ENCODE measurements around the gene CA9.

CA9 gene

DNA sequence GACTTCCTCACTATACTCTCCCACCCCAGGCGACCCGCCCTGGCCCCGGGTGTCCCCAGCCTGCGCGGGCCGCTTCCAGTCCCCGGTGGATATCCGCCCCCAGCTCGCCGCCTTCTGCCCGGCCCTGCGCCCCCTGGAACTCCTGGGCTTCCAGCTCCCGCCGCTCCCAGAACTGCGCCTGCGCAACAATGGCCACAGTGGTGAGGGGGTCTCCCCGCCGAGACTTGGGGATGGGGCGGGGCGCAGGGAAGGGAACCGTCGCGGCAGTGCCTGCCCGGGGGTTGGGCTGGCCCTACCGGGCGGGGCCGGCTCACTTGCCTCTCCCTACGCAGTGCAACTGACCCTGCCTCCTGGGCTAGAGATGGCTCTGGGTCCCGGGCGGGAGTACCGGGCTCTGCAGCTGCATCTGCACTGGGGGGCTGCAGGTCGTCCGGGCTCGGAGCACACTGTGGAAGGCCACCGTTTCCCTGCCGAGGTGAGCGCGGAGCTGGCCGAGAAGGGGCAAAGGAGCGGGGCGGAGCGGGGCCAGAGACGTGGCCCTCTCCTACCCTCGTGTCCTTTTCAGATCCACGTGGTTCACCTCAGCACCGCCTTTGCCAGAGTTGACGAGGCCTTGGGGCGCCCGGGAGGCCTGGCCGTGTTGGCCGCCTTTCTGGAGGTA lies 2.1 kb downstream of the CA9 start:
- DNase-seq: peak in 2 of 5 experiments; percentile 28 to 32

DNA sequence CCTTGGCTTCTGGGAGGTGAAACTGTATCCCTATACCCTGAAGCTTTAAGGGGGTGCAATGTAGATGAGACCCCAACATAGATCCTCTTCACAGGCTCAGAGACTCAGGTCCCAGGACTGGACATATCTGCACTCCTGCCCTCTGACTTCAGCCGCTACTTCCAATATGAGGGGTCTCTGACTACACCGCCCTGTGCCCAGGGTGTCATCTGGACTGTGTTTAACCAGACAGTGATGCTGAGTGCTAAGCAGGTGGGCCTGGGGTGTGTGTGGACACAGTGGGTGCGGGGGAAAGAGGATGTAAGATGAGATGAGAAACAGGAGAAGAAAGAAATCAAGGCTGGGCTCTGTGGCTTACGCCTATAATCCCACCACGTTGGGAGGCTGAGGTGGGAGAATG lies 5.4 kb downstream of the CA9 start:
- no peak for DNase-seq

DNA sequence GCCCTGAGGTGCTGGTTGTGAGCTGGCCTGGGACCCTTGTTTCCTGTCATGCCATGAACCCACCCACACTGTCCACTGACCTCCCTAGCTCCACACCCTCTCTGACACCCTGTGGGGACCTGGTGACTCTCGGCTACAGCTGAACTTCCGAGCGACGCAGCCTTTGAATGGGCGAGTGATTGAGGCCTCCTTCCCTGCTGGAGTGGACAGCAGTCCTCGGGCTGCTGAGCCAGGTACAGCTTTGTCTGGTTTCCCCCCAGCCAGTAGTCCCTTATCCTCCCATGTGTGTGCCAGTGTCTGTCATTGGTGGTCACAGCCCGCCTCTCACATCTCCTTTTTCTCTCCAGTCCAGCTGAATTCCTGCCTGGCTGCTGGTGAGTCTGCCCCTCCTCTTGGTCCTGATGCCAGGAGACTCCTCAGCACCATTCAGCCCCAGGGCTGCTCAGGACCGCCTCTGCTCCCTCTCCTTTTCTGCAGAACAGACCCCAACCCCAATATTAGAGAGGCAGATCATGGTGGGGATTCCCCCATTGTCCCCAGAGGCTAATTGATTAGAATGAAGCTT lies 6.1 kb downstream of the CA9 start:
- DNase-seq: no peak

DNA sequence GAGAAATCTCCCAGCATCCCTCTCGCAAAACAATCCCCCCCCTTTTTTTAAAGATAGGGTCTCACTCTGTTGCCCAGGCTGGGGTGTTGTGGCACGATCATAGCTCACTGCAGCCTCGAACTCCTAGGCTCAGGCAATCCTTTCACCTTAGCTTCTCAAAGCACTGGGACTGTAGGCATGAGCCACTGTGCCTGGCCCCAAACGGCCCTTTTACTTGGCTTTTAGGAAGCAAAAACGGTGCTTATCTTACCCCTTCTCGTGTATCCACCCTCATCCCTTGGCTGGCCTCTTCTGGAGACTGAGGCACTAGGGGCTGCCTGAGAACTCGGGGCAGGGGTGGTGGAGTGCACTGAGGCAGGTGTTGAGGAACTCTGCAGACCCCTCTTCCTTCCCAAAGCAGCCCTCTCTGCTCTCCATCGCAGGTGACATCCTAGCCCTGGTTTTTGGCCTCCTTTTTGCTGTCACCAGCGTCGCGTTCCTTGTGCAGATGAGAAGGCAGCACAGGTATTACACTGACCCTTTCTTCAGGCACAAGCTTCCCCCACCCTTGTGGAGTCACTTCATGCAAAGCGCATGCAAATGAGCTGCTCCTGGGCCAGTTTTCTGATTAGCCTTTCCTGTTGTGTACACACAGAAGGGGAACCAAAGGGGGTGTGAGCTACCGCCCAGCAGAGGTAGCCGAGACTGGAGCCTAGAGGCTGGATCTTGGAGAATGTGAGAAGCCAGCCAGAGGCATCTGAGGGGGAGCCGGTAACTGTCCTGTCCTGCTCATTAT lies 6.8 kb downstream of the CA9 start:
- DNase-seq: no peak

DNA sequence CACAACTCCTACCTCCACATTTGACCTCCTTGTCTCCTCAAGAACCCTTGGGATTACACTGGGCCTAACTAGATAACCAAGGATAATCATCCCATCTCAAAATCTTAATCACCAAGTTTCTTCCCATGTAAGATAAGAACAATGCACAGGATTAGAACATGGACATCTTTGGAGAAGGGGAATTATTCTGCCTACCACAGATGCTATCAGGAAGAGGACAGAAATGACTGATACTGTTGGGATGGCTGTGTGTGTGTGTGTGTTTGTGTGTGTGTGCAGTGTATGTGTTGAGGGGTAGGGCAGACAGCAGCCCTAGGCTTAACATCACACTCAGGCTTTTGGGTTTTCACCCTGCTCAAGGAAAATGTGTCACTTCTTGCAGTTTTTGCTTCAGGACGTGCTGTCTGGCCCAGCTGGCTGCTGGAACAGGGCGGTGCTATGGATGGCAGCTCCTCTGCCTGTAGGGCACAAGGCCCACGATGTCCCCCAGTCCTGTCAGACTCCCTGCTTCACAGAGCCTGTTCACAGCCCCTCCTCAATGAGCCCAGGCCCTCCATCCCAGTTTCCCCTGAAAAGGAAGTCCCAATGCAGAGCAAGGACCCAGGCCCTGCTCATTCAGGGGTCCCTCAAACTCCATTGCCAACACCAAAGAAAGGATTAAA lies 7.7 kb downstream of the CA9 start:
- no peak for DNase-seq

DNA sequence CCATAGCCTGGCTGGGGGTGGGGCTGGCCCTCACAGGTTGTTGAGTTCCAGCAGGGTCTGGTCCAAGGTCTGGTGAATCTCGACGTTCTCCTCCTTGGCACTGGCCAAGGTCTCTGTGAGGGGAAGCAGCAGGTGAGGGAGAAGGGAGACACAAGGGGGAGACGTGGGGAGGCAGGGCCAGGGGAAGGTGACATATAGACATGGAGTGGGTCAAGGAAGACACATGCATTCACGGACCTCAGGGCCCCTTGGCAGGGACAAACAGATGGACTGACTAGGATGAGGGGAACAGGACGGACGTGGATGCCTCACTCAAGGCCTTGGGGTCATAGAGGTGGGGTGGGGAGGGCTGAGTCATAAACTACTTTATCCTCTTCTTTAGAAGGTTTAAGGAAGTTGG lies 8.3 kb downstream of the CA9 start:
- no peak for DNase-seq

DNA sequence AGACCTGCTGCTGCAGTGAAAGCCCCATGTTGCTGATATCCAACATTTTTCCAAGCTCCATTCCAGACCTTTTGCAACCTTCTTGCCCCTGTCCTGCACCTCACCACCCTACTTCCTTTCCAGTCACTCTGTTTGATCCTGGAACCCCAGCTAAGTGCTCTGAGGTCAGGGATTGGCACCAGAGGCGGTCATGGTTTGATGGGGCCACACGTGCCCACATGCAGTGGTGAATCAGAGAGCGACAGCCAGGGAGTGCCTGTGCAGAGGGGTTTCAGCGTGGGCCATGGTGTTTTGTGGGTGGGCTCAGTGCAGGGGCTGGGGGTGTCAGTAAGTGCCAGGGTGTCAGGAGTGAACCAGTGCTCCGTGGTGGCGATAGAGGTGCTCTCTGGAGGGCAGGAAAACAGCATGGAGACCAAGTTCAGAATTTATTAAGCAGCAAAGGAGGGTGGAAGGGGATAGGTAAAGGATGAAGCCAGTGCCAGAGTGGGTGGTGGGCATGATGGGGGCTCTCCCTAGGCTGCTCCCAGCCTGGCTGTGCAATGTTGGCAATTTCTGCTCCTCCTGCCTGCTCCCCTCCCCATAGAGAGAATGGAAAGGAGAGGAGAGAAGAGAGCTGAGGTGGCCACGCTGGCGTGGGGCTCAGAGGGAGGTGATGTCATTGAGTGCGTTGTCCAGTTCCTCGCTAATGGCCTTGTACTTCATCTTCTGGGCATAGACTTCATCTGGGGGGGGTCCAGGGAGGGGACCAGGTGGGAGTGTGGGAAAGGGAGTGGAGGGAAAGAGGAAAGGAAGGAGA lies 9.0 kb downstream of the CA9 start:
- no peak for DNase-seq

DNA sequence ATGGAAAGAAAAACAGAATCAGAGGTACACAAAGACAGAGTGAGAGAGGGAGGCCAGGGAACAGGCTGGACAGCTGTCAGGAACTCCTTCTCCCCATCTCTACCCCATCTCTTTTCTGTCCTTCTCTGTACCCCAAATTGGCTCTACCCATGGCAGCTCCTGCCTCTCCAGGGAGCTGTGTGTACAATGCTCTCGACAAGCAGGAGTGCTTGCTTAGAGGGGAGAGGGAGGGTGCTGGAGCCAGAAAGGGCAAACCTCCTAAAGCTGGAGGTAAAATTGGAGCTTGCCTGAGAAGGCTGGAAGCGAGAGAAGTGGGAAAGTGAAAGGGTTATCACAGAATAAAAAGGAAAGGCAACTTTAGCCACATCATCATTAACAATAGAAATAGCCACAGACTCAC lies 9.6 kb downstream of the CA9 start:
- DNase-seq: no peak

DNA sequence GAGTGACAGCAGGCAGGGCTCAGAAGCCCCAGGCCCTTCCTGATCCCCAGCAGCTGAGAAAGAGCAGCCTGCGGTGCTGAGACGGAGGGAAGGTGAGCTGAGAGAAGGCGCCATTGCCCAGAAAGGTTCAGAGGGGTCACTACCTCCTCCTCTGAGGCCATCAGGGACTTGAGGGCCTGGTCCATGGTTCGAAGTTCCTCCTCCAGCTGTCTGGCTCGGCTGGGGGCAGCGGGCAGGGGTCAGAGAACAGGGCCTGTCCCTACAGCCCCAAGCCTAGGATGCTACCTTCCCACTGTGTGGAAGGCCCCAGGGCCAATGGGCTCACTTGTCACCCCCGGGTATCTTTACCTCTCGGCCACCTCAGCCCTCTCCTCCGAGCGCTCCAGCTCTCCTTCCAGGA lies 11.2 kb downstream of the CA9 start:
- DNase-seq: no peak

DNA sequence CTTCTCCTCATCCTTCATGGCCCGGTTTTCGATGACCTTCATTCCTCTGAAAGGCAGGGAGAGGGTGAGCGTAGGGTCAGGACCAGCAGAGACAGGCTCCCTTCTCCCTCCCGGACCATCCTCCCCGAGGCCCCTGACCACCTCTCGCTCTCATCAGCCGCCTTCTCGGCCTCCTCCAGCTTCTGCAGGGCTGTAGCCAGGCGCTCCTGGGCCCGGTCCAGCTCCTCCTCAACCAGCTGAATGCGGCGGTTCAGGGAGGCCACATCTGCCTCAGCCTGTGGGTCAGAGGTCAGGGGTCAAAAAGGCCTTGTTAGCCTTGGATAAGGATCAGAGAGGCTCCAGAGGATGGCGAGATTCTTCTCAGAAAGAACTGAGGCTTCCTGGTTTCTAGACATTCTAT lies 11.8 kb downstream of the CA9 start:
- no peak for DNase-seq

DNA sequence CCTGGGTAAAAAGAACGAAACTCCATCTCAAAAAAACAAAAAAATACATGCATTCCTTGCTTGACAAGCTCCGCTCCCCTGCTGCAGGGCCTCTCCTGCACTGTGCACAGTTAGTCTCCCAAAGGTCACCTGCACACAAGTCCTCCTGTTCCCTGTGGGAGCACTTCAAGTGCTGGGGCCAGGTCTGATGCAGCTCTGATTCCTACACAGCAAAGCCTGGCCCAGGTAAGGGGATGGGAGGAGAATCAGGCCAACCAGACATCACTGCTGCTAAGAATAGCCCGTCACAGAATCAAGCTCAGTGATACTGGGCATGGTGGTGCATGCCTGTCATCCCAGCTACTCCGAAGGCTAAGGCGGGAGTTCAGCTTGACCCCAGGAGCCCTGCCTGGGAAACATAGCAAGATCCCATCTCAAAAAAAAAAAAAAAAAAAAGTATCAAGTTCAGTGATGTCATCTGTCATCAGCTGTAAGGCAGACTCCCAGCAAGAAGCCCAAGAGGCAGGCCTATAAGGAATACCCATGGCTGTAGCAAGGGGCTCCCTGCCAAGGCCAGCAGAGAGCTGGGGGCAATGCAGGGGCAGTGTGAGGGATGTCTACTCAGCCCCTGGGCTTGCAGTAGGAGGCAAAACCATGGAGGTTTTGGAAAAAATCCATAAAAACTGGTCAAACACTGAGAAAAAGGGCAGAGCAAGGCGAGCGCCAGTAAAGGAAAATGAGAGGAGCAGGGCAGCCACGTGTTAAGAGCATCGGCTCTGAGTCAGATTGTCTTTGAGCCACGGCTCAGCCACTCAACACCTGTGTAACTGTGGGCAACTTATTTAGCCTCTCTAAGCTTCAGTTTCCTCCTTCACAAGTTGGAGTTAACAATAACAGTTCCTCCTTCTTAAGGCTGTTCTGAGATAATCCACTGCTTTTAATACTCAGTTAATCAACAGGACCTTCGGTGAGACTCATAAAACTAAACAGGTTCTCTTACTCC lies 12.8 kb downstream of the CA9 start:
- no peak for DNase-seq

DNA sequence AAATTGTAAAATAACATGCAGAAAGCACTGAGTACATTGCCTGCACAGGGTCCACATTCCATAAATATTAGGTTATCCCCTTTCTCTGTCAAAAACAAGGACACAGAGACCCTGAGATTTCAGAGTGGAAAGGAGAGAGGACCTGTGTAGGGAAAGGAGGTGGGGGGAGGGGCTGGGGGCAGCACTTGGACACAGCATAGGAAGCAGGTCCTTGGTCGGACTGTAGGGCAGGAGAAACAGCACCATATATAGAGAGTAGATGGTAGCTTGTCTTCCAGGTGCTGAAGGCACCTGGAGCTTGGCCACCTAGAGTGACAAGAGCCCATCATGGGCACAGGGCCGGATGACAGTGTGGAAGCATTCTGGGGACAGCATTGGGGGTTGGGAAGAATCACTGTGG lies 13.6 kb downstream of the CA9 start:
- no peak for DNase-seq

DNA sequence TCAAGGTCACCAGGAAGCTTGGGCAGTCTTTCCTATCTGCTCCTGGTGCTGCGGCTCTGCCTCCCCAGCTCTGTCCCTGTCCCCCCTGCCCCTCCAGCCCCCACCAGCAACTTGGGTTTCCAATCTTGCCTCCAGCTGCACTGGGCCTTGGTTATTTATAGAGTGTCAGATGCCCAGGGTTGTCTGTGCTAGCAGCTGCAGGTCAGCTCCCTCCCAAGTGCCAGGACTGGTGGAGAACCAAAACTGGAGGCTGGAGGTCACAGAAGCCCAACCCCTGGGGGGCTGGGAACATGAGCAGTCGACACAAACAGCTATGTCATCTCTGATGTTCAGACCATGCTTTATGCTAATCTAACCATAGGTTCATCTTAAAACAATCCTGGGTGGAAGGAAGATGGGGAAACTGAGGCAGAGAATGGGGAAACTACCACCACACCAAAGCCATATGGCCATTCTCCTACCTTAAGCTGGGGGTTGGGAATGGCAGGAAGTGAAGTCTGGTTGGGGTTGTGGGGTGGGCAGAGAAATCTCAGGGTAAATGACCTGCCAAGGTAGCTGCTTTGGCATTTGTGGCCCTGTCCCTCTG lies 14.3 kb downstream of the CA9 start:
- DNase-seq: no peak

DNA sequence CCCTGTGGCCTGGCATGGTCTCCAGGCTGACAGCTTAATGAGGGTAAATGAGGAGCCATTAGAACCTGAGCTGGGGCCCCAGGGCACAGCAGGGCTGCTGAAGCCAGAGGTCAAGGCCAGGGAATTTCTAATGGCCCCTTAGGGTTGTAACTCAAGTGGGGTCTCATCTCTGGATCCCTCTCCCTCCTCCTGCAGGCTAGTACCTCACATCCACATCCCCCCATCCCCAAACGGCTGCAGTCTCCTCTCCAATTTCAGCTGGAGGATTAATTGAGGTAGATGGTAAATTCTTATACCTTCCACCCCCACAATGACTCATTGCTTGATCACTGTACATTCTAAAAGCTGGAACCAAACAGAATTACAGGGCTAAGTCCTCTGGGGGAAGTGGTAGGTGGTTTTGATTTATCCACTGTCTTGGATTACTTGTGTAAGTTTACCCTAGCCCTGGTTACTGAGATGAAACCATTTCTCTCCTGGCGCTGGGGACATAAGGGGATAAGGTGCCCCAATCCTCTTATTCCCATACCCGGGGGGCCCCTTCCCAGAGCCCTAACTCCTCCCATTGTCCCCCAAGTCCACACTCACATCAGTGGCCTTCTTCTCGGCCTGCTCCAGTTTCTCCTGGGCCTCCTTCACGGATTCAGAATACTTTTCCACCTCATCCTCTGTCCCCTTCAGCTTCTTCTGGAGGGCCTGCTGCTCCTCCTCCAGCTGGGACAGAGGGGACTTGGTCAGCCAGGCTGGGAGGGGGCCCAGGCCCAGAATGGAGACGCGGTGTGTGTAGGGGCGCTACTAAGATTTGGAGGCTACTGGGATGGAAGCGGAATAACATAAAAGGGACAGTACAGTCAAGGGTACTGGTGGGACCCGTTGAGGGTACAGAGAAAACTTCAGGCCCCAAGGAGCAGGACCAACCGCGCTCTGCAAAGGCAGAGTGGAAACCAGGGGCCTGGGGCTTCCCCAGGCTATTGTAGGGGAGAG lies 15.1 kb downstream of the CA9 start:
- peak in 1 of 5 experiments; percentile 53 for DNase-seq

DNA sequence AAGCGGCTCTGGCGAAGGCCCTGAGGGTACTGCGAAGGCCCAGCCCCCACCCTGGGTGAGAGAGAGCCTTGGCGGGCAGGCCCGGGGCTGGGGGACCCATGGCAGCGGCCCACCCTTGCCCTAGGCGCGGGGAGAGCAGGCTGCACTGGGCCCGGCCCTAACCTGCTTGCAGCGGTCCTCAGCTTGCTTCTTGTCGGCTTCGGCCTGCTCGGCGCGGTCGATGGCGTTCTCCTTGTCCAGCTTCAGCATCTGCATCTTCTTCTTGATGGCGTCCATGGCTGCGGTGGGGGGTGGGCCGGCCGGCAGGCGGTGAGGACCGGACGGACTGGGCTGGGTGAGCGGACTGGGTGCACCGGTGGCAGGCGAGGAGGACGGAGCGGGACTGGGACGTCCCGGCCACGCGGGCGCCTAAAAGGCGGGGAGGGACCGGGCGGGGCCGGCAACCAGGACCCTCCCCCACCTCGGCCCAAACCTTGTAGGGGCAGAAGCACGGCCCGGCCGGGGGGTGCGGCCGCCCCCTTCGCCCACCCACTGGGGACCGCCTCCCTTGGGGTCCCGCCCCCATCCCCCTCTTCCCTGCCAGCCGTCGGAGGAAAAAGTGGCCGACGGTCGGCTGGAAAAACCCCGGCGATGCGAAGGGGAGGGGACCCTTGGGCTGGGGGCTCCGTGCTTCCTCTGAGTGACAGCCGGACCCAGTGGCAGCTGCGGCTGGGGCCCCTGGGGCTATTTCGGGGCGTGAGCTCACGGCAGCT lies 16.0 kb downstream of the CA9 start, which contains the start of gene TPM2:
Gene TPM2, minus strand, starts transcription at position 384 of the 752 bp plus-strand sequence. Its CDS starts 108 bp downstream, at position 276.
- DNase-seq: no peak

DNA sequence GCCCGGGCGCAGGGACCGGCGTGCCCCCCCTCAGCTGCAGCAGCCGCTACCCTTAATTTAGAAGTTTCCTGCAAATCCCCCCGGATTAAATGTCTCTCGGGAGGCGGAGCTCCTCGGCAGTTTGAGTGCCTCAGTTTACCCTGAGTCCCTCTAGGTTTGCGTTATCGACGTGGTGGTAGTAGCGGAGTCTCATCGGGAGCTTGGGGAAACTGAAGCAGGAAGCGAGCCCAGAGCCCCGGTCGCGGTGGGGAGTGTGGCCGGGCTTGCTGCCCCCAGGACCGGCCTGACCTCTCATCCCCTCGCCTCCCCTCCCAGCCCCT lies 16.5 kb downstream of the CA9 start:
- DNase-seq: no peak

DNA sequence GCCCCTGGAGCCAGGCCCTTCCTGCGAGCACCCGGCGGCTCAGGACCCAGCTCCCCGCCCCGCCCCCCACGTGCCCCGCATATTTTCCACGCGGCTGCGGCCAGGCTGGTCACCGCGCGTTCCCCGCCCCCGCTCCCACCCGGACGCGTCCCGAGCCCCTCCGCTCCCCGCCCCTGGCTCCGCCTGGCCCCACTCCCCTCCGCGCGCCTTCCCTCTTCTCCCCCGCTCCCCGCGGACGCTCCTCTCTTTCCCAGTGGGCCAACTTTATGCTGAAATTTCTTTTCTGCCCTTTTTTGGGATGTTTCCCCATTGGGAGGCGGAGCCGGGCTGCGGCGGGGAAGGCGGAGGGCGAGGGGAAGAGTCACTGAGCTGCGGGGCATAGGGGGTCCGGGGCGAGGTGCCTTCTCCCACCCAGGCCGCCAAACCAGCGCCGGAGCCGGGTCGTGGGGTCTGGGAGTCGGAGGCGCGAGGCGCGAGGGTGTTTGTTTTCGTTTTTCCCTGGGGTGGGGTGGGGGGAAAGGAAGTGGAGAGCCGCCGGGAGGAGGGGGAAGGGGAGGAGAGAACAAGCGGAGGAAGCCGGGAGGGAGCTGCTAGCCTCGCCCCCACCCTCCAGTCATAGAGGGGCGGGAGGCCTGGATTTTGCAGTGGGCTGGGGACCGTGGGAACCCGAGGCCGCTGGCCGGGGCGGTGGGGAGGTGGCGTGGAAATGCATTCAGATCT lies 17.0 kb downstream of the CA9 start:
- DNase-seq: peak in 3 of 5 experiments; percentile 7 to 31 (median 20)

DNA sequence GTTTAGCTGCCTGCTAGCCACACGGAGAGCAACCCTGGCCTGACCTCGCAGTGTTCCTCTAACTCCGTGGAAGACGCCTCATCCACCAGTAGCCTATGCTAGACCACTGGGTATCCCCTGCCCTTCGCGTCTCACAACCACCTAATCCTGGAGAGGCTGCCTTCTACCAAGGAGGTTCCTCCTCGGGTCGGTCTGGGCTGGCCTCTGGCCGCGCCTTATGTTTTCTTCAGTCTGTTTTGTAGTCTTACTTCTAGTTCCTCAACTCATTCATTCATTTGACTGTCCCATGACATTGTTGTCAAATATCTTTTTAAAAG lies 17.6 kb downstream of the CA9 start:
- no peak for DNase-seq
